Type B pancreatic cell (in vitro differentiated cells): Measurements from ENCODE around the gene LITAFD. TPM values are rescaled to one million over a fixed set of nuclear protein-coding genes. Genes with fewer than 3 reads are reported as not detected.

Experiments
- DNase-seq: peaks from one replicate; pipeline ENCODE4 v3.0.0; 2021; ENCODE audit warnings: mixed read lengths; ENCODE audit not compliant: unreplicated experiment; ENCODE audit errors: extremely low spot score
- H3K27ac Mint-ChIP-seq: 2 replicates; pipeline ENCODE4 v1.8.0; 2021; ENCODE audit warnings: mild to moderate bottlenecking, mixed read lengths
- H3K27me3 Mint-ChIP-seq: 2 replicates; pipeline ENCODE4 v1.8.0; 2021; ENCODE audit warnings: mixed read lengths
- H3K36me3 Mint-ChIP-seq: 2 replicates; pipeline ENCODE4 v1.8.0; 2021; ENCODE audit warnings: mixed read lengths
- H3K4me1 Mint-ChIP-seq: one replicate; pipeline ENCODE4 v1.8.0; 2021; ENCODE audit warnings: mixed read lengths; ENCODE audit not compliant: unreplicated experiment
- H3K4me3 Mint-ChIP-seq: 2 replicates; pipeline ENCODE4 v1.8.0; 2021; ENCODE audit warnings: mild to moderate bottlenecking, mixed read lengths
- H3K9me3 Mint-ChIP-seq: 2 replicates; pipeline ENCODE4 v1.8.0; 2021; ENCODE audit warnings: mixed read lengths
- CTCF ChIP-seq: fragments of 200-600 bp; sonication (generic); conservative IDR thresholded peaks from 2 replicates; pipeline ENCODE4 v1.5.0; 2021; ENCODE audit warnings: antibody characterized with exemption, mild to moderate bottlenecking
- total RNA-seq: library from RNA; stranded (reverse); gene quantifications from 2 replicates; pipeline ENCODE4 v1.2.1, GENCODE V29; 2021; ENCODE audit warnings: low replicate concordance

The LITAFD gene
- total RNA-seq, 1 donor from 2014 or later = not detected

GRCh38 chr16:8919934-8920462, 37.8 kb downstream of the LITAFD start:
- no peak for TF ChIP-seq CTCF
- Mint-ChIP-seq H3K4me3 (no peak overlapping the region), H3K9me3 (no peaks in the 10 kb centered on the region), H3K27ac (no peak overlapping the region), H3K27me3 (no peaks in the 10 kb centered on the region), H3K36me3 (peaks cover 37% of the 10 kb centered on the region), H3K4me1 (peaks cover 14% of the 10 kb centered on the region)
- no peak for DNase-seq

GRCh38 chr16:8920645-8921346, 38.6 kb downstream of the LITAFD start:
- no peaks in the 10 kb centered on the region for H3K27me3 Mint-ChIP-seq
- H3K36me3 Mint-ChIP-seq = peaks cover 39% of the 10 kb centered on the region
- peaks cover 10% of the 10 kb centered on the region for H3K4me1 Mint-ChIP-seq
- no peaks in the 10 kb centered on the region for H3K9me3 Mint-ChIP-seq
- TF ChIP-seq CTCF = no peak
- no peak for DNase-seq
- no peak overlapping the region for H3K4me3 Mint-ChIP-seq
- no peak overlapping the region for H3K27ac Mint-ChIP-seq

GRCh38 chr16:8921347-8921984, 39.3 kb downstream of the LITAFD start:
- H3K9me3 Mint-ChIP-seq = no peaks in the 10 kb centered on the region
- peaks cover 40% of the 10 kb centered on the region for H3K36me3 Mint-ChIP-seq
- peaks cover 5% of the 10 kb centered on the region for H3K4me1 Mint-ChIP-seq
- no peak overlapping the region for H3K4me3 Mint-ChIP-seq
- TF ChIP-seq CTCF = no peak
- no peak for DNase-seq
- no peaks in the 10 kb centered on the region for H3K27me3 Mint-ChIP-seq
- no peak overlapping the region for H3K27ac Mint-ChIP-seq

GRCh38 chr16:8923199-8923598, 41.0 kb downstream of the LITAFD start:
- H3K27me3 Mint-ChIP-seq = no peaks in the 10 kb centered on the region
- no peak overlapping the region for H3K4me3 Mint-ChIP-seq
- peaks cover 5% of the 10 kb centered on the region for H3K4me1 Mint-ChIP-seq
- no peak for TF ChIP-seq CTCF
- no peak overlapping the region for H3K27ac Mint-ChIP-seq
- H3K9me3 Mint-ChIP-seq = no peaks in the 10 kb centered on the region
- DNase-seq = no peak
- H3K36me3 Mint-ChIP-seq = peaks cover 50% of the 10 kb centered on the region

- Mint-ChIP-seq H3K36me3 (peaks cover 50% of the 10 kb centered on the region), H3K4me1 (peaks cover 13% of the 10 kb centered on the region), H3K4me3 (no peak overlapping the region), H3K27ac (no peak overlapping the region), H3K27me3 (no peaks in the 10 kb centered on the region), H3K9me3 (no peaks in the 10 kb centered on the region)
- no peak for TF ChIP-seq CTCF
- no peak for DNase-seq
Observed at GRCh38 chr16:8924214-8924613, 42.1 kb downstream of the LITAFD start.
